Activated naive CD8-positive, alpha-beta T cell treated with anti-CD3 and anti-CD28 coated beads, Interleukin-2, amount 50 U/mL, for 24 hours (primary cell): ENCODE data around the gene SLC9A9.
A peak's percentile ranks its signal among the peaks of the same experiment; 100 is the strongest.
"Not testable (repeated sequence)": the region's sequence is repeated elsewhere in the genome, so short reads cannot be mapped to it uniquely, and the experiment has no call there.

Experiments used
- ATAC-seq: fragments of 150-1000 bp; cut with Tn5 transposase; one replicate; pipeline ENCODE4 v1.10.0; 2021
- DNase-seq: peaks from one replicate; pipeline ENCODE4 v3.0.0; 2021
- H3K27ac Mint-ChIP-seq: one replicate; pipeline ENCODE4 v1.8.0; 2021; ENCODE audit warnings: mild to moderate bottlenecking, mixed read lengths
- H3K27me3 Mint-ChIP-seq: one replicate; pipeline ENCODE4 v1.8.0; 2021; ENCODE audit warnings: mixed read lengths
- H3K36me3 Mint-ChIP-seq: one replicate; pipeline ENCODE4 v1.8.0; 2021; ENCODE audit warnings: low read depth, mixed read lengths
- H3K4me1 Mint-ChIP-seq: one replicate; pipeline ENCODE4 v1.8.0; 2021; ENCODE audit warnings: mixed read lengths
- H3K4me3 Mint-ChIP-seq: one replicate; pipeline ENCODE4 v1.8.0; 2021; ENCODE audit warnings: mild to moderate bottlenecking, moderate library complexity, mixed read lengths
- H3K9me3 Mint-ChIP-seq: one replicate; pipeline ENCODE4 v1.8.0; 2021; ENCODE audit warnings: mixed read lengths

SLC9A9 gene

GRCh38 chr3:143847787-143848631, at the start of gene SLC9A9:
Gene SLC9A9, minus strand, starts transcription at chr3:143848468. Its CDS starts 146 bp downstream, at chr3:143848322.
- no peaks in the 10 kb centered on the region for H3K36me3 Mint-ChIP-seq
- no peaks in the 10 kb centered on the region for H3K9me3 Mint-ChIP-seq
- H3K27me3 Mint-ChIP-seq, result no peaks in the 10 kb centered on the region
- peaks cover 52% of the 10 kb centered on the region for H3K4me1 Mint-ChIP-seq
- peak within 1 kb of the TSS; percentile 74 for H3K27ac Mint-ChIP-seq
- DNase-seq (peak; percentile 33), ATAC-seq (peak; percentile 93)
- H3K4me3 Mint-ChIP-seq, result peak within 1 kb of the TSS; percentile 90

DNA sequence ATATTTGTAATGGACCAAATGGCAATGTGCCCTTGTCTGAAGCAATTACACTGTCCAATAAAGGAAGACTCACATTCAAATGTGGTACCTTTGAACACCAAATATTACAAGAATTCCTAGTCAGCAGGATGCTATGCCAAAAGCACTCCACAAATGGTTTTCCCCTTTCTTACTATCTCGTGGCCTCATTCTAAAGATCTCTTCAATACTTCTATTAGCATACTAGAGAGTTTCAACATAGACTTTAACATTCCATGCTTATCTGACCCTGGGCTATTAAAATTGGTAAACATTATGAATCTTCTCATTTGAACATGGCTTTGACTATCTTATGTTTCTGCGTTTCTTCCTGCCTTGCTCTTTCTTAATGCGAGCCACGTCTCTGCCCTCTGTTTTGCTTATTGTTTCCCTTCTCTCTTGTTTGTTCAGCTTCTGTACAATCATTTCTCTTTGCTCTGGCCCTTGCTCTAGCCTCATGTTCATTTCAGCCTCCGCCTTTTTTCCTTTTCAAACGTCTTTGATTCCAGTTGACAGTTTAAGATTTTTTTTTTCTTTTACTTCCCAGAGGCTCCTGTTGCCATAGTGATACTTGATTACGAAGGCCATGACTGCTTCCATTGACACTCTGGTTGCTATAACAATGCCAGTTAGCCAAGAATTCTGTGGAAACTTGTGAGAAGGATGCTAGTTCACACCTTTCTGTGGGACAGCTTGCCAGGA, 49.5 kb upstream of the SLC9A9 start:
- Mint-ChIP-seq H3K36me3 (no peaks in the 10 kb centered on the region), H3K27ac (no peak overlapping the region), H3K4me3 (no peak overlapping the region), H3K27me3 (peaks cover 1% of the 10 kb centered on the region), H3K9me3 (no peaks in the 10 kb centered on the region), H3K4me1 (peaks cover 2% of the 10 kb centered on the region)
- DNase-seq (no peak), ATAC-seq (no peak)

- Mint-ChIP-seq H3K27me3 (peaks cover 5% of the 10 kb centered on the region), H3K4me3 (no peak overlapping the region), H3K36me3 (no peaks in the 10 kb centered on the region), H3K27ac (no peak overlapping the region), H3K4me1 (peaks cover 2% of the 10 kb centered on the region), H3K9me3 (no peaks in the 10 kb centered on the region)
- DNase-seq (no peak), ATAC-seq (no peak)
These were observed 48.2 kb upstream of the SLC9A9 start for GRCh38 chr3:143896486-143896885.

DNA sequence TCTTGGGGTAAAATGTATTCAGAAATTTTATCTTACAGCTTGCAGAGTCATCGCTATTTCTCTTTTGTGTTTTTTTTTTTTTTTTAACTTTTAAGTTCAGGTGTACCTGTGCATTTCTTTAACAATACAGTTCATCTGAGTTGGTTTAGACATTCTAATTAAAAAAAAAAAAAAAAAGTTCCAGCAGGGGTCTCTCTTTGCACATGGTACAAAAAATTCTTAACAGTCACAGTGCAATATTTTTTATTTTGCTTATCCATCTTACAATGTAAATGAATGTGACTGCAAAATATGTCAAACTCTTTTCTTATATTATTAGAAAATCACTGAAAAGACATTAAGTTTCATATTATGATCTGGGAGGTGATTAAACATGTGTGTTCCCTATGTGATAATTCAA, 47.5 kb upstream of the SLC9A9 start:
- ATAC-seq (no peak), DNase-seq (no peak)
- Mint-ChIP-seq H3K4me1 (no peaks in the 10 kb centered on the region), H3K27me3 (peaks cover 7% of the 10 kb centered on the region), H3K27ac (no peak overlapping the region), H3K4me3 (no peak overlapping the region), H3K9me3 (no peaks in the 10 kb centered on the region), H3K36me3 (no peaks in the 10 kb centered on the region)

DNA sequence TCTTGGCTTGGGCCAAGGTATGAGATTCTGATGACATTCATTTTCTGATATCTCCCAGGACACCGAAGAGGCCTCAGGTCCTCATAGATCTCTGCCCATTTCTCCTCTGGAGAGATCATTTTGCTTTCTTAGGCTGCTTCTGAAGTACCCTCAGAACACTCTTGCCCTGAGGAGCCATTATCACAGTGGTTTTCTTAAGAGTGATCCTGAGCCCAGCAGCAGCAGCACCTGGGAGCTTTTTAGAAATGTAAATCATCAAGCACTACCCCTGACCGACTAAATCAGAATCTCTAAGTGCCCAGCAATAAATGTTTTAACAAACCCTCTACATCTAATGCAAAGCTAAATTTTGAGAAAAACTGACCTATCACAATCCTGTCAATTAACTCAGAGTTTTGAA, 40.6 kb upstream of the SLC9A9 start:
- H3K4me1 Mint-ChIP-seq, result no peaks in the 10 kb centered on the region
- no peaks in the 10 kb centered on the region for H3K36me3 Mint-ChIP-seq
- DNase-seq (no peak), ATAC-seq (no peak)
- no peak overlapping the region for H3K4me3 Mint-ChIP-seq
- H3K27ac Mint-ChIP-seq, result no peak overlapping the region
- peaks cover 5% of the 10 kb centered on the region for H3K27me3 Mint-ChIP-seq
- H3K9me3 Mint-ChIP-seq, result no peaks in the 10 kb centered on the region

GRCh38 chr3:143888166-143888565, 39.9 kb upstream of the SLC9A9 start:
- DNase-seq (no peak), ATAC-seq (no peak)
- peaks cover 5% of the 10 kb centered on the region for H3K27me3 Mint-ChIP-seq
- H3K4me3 Mint-ChIP-seq, result no peak overlapping the region
- H3K9me3 Mint-ChIP-seq, result no peaks in the 10 kb centered on the region
- no peaks in the 10 kb centered on the region for H3K4me1 Mint-ChIP-seq
- no peak overlapping the region for H3K27ac Mint-ChIP-seq
- H3K36me3 Mint-ChIP-seq, result no peaks in the 10 kb centered on the region

- H3K4me1 Mint-ChIP-seq, result no peaks in the 10 kb centered on the region
- H3K36me3 Mint-ChIP-seq, result no peaks in the 10 kb centered on the region
- H3K27ac Mint-ChIP-seq, result no peak overlapping the region
- H3K9me3 Mint-ChIP-seq, result no peaks in the 10 kb centered on the region
- H3K4me3 Mint-ChIP-seq, result no peak overlapping the region
- H3K27me3 Mint-ChIP-seq, result no peaks in the 10 kb centered on the region
- peak; percentile 68 for ATAC-seq
- peak; percentile 15 for DNase-seq
These were observed 37.6 kb upstream of the SLC9A9 start for GRCh38 chr3:143885780-143886427.

- peaks cover 4% of the 10 kb centered on the region for H3K27me3 Mint-ChIP-seq
- DNase-seq (no peak), ATAC-seq (no peak)
- no peak overlapping the region for H3K4me3 Mint-ChIP-seq
- H3K4me1 Mint-ChIP-seq, result no peaks in the 10 kb centered on the region
- H3K9me3 Mint-ChIP-seq, result no peaks in the 10 kb centered on the region
- H3K36me3 Mint-ChIP-seq, result no peaks in the 10 kb centered on the region
- H3K27ac Mint-ChIP-seq, result no peak overlapping the region
These were observed 36.6 kb upstream of the SLC9A9 start for GRCh38 chr3:143884861-143885260.

DNA sequence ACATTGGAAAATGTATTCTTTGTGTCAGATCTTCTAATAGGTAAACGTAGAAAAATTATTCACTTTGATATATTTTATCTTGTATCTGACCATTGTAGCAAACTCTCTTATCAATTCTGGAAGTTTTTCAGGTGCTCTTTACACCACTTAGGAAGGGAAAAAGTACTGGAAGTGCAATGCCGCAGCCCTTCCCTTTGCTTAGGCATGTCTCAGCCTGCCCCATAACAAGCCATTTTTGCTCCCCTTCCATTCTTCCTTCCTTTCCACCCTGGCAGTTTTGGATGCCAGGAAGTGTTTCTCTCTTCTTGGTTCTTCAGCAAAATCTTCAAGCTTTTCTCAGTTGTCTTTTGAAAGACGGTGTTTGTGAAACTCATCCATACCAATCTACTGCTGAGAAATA, 34.9 kb upstream of the SLC9A9 start:
- peaks cover 4% of the 10 kb centered on the region for H3K27me3 Mint-ChIP-seq
- no peaks in the 10 kb centered on the region for H3K4me1 Mint-ChIP-seq
- DNase-seq (no peak), ATAC-seq (no peak)
- no peaks in the 10 kb centered on the region for H3K9me3 Mint-ChIP-seq
- H3K27ac Mint-ChIP-seq, result no peak overlapping the region
- H3K36me3 Mint-ChIP-seq, result no peaks in the 10 kb centered on the region
- no peak overlapping the region for H3K4me3 Mint-ChIP-seq

GRCh38 chr3:143881095-143881494, 32.8 kb upstream of the SLC9A9 start:
- Mint-ChIP-seq H3K4me3 (no peak overlapping the region), H3K4me1 (no peaks in the 10 kb centered on the region), H3K36me3 (no peaks in the 10 kb centered on the region), H3K27me3 (peaks cover 4% of the 10 kb centered on the region), H3K9me3 (no peaks in the 10 kb centered on the region), H3K27ac (no peak overlapping the region)
- no peak for ATAC-seq
- no peak for DNase-seq

GRCh38 chr3:143875546-143875945, 27.3 kb upstream of the SLC9A9 start:
- no peak for DNase-seq
- no peak overlapping the region for H3K27ac Mint-ChIP-seq
- peaks cover 4% of the 10 kb centered on the region for H3K27me3 Mint-ChIP-seq
- H3K4me1 Mint-ChIP-seq, result no peaks in the 10 kb centered on the region
- ATAC-seq, result no peak
- H3K36me3 Mint-ChIP-seq, result no peaks in the 10 kb centered on the region
- H3K4me3 Mint-ChIP-seq, result no peak overlapping the region
- H3K9me3 Mint-ChIP-seq, result no peaks in the 10 kb centered on the region

GRCh38 chr3:143873553-143873952, 25.3 kb upstream of the SLC9A9 start:
- H3K27me3 Mint-ChIP-seq, H3K36me3 Mint-ChIP-seq, H3K4me1 Mint-ChIP-seq, H3K27ac Mint-ChIP-seq, H3K9me3 Mint-ChIP-seq, DNase-seq, ATAC-seq, H3K4me3 Mint-ChIP-seq: not testable (repeated sequence)

GRCh38 chr3:143865302-143865701, 17.0 kb upstream of the SLC9A9 start:
- no peaks in the 10 kb centered on the region for H3K36me3 Mint-ChIP-seq
- no peak overlapping the region for H3K27ac Mint-ChIP-seq
- peaks cover 9% of the 10 kb centered on the region for H3K9me3 Mint-ChIP-seq
- no peak overlapping the region for H3K4me3 Mint-ChIP-seq
- ATAC-seq, result no peak
- DNase-seq, result no peak
- peaks cover 9% of the 10 kb centered on the region for H3K27me3 Mint-ChIP-seq
- no peaks in the 10 kb centered on the region for H3K4me1 Mint-ChIP-seq

DNA sequence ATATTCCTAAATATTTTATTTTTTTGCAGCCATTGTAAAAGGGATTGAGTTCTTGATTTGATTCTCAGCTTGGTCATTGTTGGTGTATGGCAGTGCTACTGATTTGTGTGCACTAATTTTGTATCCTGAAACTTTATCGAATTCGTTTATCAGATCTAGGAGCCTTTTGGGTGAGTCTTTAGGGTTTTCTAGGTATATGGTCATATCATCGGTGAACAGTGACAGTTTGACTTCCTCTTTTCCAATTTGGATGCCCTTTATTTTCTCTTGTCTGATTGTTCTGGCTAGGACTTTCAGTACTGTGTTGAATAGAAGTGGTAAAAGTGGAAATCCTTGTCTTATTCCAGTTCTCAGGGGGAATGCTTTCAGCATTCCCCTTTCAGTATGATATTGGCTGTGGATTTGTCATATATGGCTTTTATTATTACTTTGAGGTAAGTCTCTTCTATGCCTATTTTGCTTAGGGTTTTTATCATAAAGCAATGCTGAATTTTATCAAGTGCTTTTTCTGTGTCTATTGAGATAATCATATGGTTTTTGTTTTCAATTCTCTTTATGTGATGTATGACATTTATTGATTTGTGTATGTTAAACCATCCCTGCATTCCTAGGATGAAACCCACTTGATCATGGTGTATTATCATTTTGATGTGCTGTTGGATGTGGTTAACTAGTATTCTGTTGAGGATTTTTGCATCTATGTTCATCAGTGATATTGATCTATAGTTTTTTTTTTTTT, 11.4 kb upstream of the SLC9A9 start:
- ATAC-seq (no peak), DNase-seq (no peak)
- Mint-ChIP-seq H3K27me3 (peaks cover 4% of the 10 kb centered on the region), H3K4me3 (no peak overlapping the region), H3K36me3 (no peaks in the 10 kb centered on the region), H3K4me1 (peaks cover 8% of the 10 kb centered on the region), H3K27ac (no peak overlapping the region), H3K9me3 (peaks cover 9% of the 10 kb centered on the region)
